Naive thymus-derived CD4-positive, alpha-beta T cell (primary cell): ENCODE measurements around the gene NTM. TPM values are rescaled to one million over a fixed set of nuclear protein-coding genes. Genes with fewer than 3 reads are reported as not detected.

ENCODE experiments used
- ATAC-seq: fragments of 150-1000 bp; cut with Tn5 transposase; 2 replicates; pipeline ENCODE4 v1.10.0; 2021; ENCODE audit warnings: mild to moderate bottlenecking, moderate library complexity
- CTCF ChIA-PET: fragments of 350-600 bp; sonication (Branson Sonifier 250); formaldehyde crosslinking; loops from one replicate; lab custom pipeline; 2021; ENCODE audit warnings: antibody characterized with exemption; lab: Charles Lee
- POLR2A ChIA-PET: fragments of 350-600 bp; sonication (Branson Sonifier 250); formaldehyde crosslinking; loops from one replicate; lab custom pipeline; 2021; ENCODE audit warnings: antibody characterized with exemption, inconsistent platforms; lab: Charles Lee
- DNase-seq, 9 donors: peaks; one replicate each; pipeline versions ENCODE4 v3.0.0 to v3.0.0-alpha.2; 2020 to 2022; ENCODE audit warnings: mixed read lengths in 1 of 9
- H3K27ac ChIP-seq: one replicate; pipeline ENCODE4 v1.7.0; 2013; ENCODE audit warnings: mild to moderate bottlenecking, low read depth, low read length, moderate library complexity
- H3K27me3 ChIP-seq, 2 donors: one replicate each; pipeline ENCODE4 v1.7.0; 2013; ENCODE audit warnings: low read length in 2 of 2, mild to moderate bottlenecking in 2 of 2, moderate library complexity in 2 of 2; ENCODE audit not compliant: control insufficient read depth in 2 of 2, insufficient read depth in 2 of 2
- H3K36me3 ChIP-seq, 3 experiments: 1 replicate in 2 of 3; 2 replicates in 1 of 3; pipeline ENCODE4 v1.7.0; 2013; ENCODE audit warnings: low read length in 3 of 3, mild to moderate bottlenecking in 3 of 3, moderate library complexity in 1 of 3; ENCODE audit not compliant: insufficient read depth in 3 of 3, control insufficient read depth in 2 of 3
- H3K4me1 ChIP-seq, 2 donors: one replicate each; pipeline ENCODE4 v1.7.0; 2013; ENCODE audit warnings: low read length in 2 of 2, mild to moderate bottlenecking in 2 of 2, moderate library complexity in 1 of 2; ENCODE audit not compliant: control insufficient read depth in 2 of 2, insufficient read depth in 2 of 2
- H3K4me3 ChIP-seq: 2 replicates; pipeline ENCODE4 v1.7.0; 2013; ENCODE audit warnings: mild to moderate bottlenecking, low read length
- H3K9me3 ChIP-seq, 3 experiments: 1 replicate in 2 of 3; 2 replicates in 1 of 3; pipeline ENCODE4 v1.7.0; 2013; ENCODE audit warnings: low read length in 3 of 3; ENCODE audit not compliant: control insufficient read depth in 2 of 3
- H3K27ac Mint-ChIP-seq, 9 donors: one replicate each; pipeline ENCODE4 v1.8.0; 2020 to 2022; ENCODE audit warnings: mixed read lengths in 9 of 9, mild to moderate bottlenecking in 8 of 9, moderate library complexity in 5 of 9, inconsistent platforms in 2 of 9
- H3K27me3 Mint-ChIP-seq, 5 donors: one replicate each; pipeline ENCODE4 v1.8.0; 2021 to 2022; ENCODE audit warnings: mixed read lengths in 5 of 5, mild to moderate bottlenecking in 1 of 5
- H3K36me3 Mint-ChIP-seq, 5 donors: one replicate each; pipeline ENCODE4 v1.8.0; 2020 to 2022; ENCODE audit warnings: mixed read lengths in 5 of 5, mild to moderate bottlenecking in 3 of 5, inconsistent platforms in 1 of 5
- H3K4me1 Mint-ChIP-seq, 7 donors: one replicate each; pipeline ENCODE4 v1.8.0; 2020 to 2022; ENCODE audit warnings: mixed read lengths in 7 of 7, mild to moderate bottlenecking in 3 of 7, inconsistent platforms in 1 of 7
- H3K4me3 Mint-ChIP-seq, 10 donors: one replicate each; pipeline ENCODE4 v1.8.0; 2020 to 2022; ENCODE audit warnings: mild to moderate bottlenecking in 10 of 10, mixed read lengths in 10 of 10, moderate library complexity in 6 of 10, inconsistent platforms in 2 of 10
- H3K9me3 Mint-ChIP-seq, 11 donors: one replicate each; pipeline ENCODE4 v1.8.0; 2020 to 2022; ENCODE audit warnings: mixed read lengths in 11 of 11, mild to moderate bottlenecking in 4 of 11, inconsistent platforms in 1 of 11, moderate library complexity in 1 of 11
- intact Hi-C, 2 donors: fragments of 100-400 bp; cut with micrococcal nuclease; formaldehyde crosslinking; loops; one replicate each; pipeline ENCODE4 v1.15.1; 2023
- polyA plus RNA-seq, 2 donors: library from polyadenylated mRNA; unstranded; fragments of 300-500 nt; fragmentation: Illumina TruSeq; gene quantifications; one replicate each; pipeline ENCODE4 v1.2.3, GENCODE V29; 2021
- total RNA-seq, 6 experiments: library from RNA in 5 of 6; stranded (reverse) in 5 of 6; gene quantifications; 1 replicate in 5 of 6; 2 replicates in 1 of 6; pipeline ENCODE4 v1.2.3 and lab custom pipeline; 2021 to 2026

Gene NTM
- total and polyA plus RNA-seq, 7 experiments from 2014 or later, result not detected

DNA sequence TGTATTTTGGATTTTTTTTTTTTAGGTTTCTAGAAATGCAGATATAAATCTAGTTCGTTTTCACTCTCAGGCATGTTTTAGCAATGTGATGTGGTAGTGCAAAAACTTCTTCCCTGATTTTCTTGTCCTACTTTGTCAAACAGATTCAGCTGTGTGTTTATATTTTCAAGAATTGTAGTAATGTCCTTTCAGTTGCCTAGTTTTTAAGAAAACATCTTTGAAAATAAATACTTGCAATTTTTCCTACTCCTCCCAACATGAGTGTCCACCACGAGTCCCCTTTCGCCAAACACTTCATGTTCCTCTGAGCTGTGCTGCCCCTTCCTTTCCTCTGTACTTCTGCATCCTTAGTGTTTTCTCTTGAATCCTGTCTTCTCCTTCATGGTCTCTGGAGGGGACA is 686.9 kb downstream of the NTM start:
- Mint-ChIP-seq H3K9me3 (peaks cover 0 to 4% (median 0%) of the 10 kb centered on the region in 11 donors), H3K27ac (no peak overlapping the region), H3K27me3 (no peaks in the 10 kb centered on the region), H3K4me3 (no peak overlapping the region), H3K4me1 (no peaks in the 10 kb centered on the region), H3K36me3 (no peaks in the 10 kb centered on the region)
- Histone ChIP-seq H3K9me3 (no peaks in the 10 kb centered on the region), H3K27me3 (no peaks in the 10 kb centered on the region), H3K36me3 (no peaks in the 10 kb centered on the region), H3K4me3 (no peak overlapping the region), H3K4me1 (no peaks in the 10 kb centered on the region), H3K27ac (no peak overlapping the region)
- intact Hi-C loops, result no loop called here
- DNase-seq (no peak), ATAC-seq (no peak)
- ChIA-PET POLR2A (no interaction called here), CTCF (interaction anchor here (0.7 kb wide), 1 partner anchor 838 kb away, joined by 6 read pairs; no protein-coding TSS in a partner anchor)

- POLR2A ChIA-PET, result no interaction called here
- no peak for DNase-seq
- Mint-ChIP-seq H3K4me1 (no peaks in the 10 kb centered on the region), H3K27ac (no peak overlapping the region), H3K27me3 (no peaks in the 10 kb centered on the region), H3K36me3 (no peaks in the 10 kb centered on the region), H3K4me3 (no peak overlapping the region), H3K9me3 (peaks cover 0 to 7% (median 0%) of the 10 kb centered on the region in 11 donors)
- Histone ChIP-seq H3K27ac (no peak overlapping the region), H3K9me3 (no peaks in the 10 kb centered on the region), H3K4me1 (no peaks in the 10 kb centered on the region), H3K36me3 (no peaks in the 10 kb centered on the region), H3K27me3 (no peaks in the 10 kb centered on the region), H3K4me3 (no peak overlapping the region)
- ATAC-seq, result peak; percentile 74
- intact Hi-C loops, result no loop called here
- CTCF ChIA-PET, result no interaction called here
Measured at GRCh38 chr11:132058211-132058772, 687.9 kb downstream of the NTM start.

DNA sequence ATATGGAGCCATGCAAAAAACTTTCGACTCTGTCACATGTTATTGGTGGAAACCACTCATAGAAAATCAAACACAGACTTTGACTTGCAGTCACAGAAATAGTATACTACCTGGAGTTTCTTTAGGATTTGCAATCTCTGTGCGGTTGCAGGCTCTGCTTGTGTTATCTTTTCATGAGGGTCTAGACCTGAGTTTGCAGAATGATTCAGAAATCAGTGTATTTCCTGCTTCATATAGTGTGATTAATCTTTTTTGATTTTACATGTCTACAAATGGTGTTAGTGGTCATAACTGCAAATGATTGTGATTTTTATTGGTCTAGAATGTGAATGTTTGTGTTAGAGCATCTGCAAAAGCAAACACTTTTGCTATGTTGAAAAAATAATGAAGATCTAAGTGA is 690.2 kb downstream of the NTM start:
- Histone ChIP-seq H3K27me3 (no peaks in the 10 kb centered on the region), H3K36me3 (no peaks in the 10 kb centered on the region), H3K9me3 (no peaks in the 10 kb centered on the region), H3K27ac (no peak overlapping the region), H3K4me1 (no peaks in the 10 kb centered on the region), H3K4me3 (no peak overlapping the region)
- Mint-ChIP-seq H3K9me3 (peaks cover 0 to 8% (median 0%) of the 10 kb centered on the region in 11 donors), H3K27me3 (peaks cover 0 to 3% (median 0%) of the 10 kb centered on the region in 5 donors), H3K36me3 (no peaks in the 10 kb centered on the region), H3K4me3 (no peak overlapping the region), H3K4me1 (no peaks in the 10 kb centered on the region), H3K27ac (no peak overlapping the region)
- POLR2A ChIA-PET, result no interaction called here
- DNase-seq (no peak), ATAC-seq (no peak)
- intact Hi-C loops, result no loop called here
- CTCF ChIA-PET, result no interaction called here

- no peaks in the 10 kb centered on the region for H3K4me1 Mint-ChIP-seq
- no peak overlapping the region for H3K27ac Mint-ChIP-seq
- POLR2A ChIA-PET, result no interaction called here
- peaks cover 0 to 13% (median 3%) of the 10 kb centered on the region in 11 donors for H3K9me3 Mint-ChIP-seq
- DNase-seq (no peak), ATAC-seq (no peak)
- peaks cover 0 to 3% (median 0%) of the 10 kb centered on the region in 5 donors for H3K27me3 Mint-ChIP-seq
- no peaks in the 10 kb centered on the region for H3K9me3 ChIP-seq
- no peak overlapping the region for H3K4me3 Mint-ChIP-seq
- H3K4me3 ChIP-seq, result no peak overlapping the region
- CTCF ChIA-PET, result no interaction called here
- no peaks in the 10 kb centered on the region for H3K27me3 ChIP-seq
- no peak overlapping the region for H3K27ac ChIP-seq
- intact Hi-C loops, result no loop called here
- no peaks in the 10 kb centered on the region for H3K36me3 Mint-ChIP-seq
- no peaks in the 10 kb centered on the region for H3K4me1 ChIP-seq
- no peaks in the 10 kb centered on the region for H3K36me3 ChIP-seq
Measured at GRCh38 chr11:132062031-132062430, 691.6 kb downstream of the NTM start.

DNA sequence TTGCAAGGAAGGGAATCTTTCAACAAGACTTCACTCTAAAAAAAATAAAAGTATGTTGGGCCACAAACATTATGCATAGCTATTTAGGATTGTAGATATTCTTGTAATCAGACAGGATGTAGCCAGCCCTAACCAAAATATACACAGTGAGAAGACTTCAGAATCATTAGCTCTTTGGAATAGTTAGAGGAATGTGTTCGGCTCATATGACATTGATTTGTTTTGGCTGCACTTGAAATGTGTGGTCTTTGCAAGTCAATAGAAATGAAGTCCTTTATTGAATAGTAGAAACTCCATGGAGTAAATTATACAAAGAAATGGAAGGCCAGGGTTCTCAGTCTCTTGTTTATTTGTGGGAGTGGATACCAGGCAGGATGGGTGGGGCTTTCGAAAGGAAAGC is 692.1 kb downstream of the NTM start:
- H3K36me3 Mint-ChIP-seq, result no peaks in the 10 kb centered on the region
- H3K27ac Mint-ChIP-seq, result no peak overlapping the region
- no peaks in the 10 kb centered on the region for H3K4me1 Mint-ChIP-seq
- intact Hi-C loops, result no loop called here
- Histone ChIP-seq H3K4me3 (no peak overlapping the region), H3K27ac (no peak overlapping the region), H3K36me3 (no peaks in the 10 kb centered on the region), H3K4me1 (no peaks in the 10 kb centered on the region), H3K9me3 (no peaks in the 10 kb centered on the region), H3K27me3 (no peaks in the 10 kb centered on the region)
- ChIA-PET POLR2A (no interaction called here), CTCF (no interaction called here)
- H3K4me3 Mint-ChIP-seq, result no peak overlapping the region
- DNase-seq (no peak), ATAC-seq (no peak)
- H3K27me3 Mint-ChIP-seq, result peaks cover 0 to 3% (median 0%) of the 10 kb centered on the region in 5 donors
- H3K9me3 Mint-ChIP-seq, result peaks cover 0 to 13% (median 3%) of the 10 kb centered on the region in 11 donors

DNA sequence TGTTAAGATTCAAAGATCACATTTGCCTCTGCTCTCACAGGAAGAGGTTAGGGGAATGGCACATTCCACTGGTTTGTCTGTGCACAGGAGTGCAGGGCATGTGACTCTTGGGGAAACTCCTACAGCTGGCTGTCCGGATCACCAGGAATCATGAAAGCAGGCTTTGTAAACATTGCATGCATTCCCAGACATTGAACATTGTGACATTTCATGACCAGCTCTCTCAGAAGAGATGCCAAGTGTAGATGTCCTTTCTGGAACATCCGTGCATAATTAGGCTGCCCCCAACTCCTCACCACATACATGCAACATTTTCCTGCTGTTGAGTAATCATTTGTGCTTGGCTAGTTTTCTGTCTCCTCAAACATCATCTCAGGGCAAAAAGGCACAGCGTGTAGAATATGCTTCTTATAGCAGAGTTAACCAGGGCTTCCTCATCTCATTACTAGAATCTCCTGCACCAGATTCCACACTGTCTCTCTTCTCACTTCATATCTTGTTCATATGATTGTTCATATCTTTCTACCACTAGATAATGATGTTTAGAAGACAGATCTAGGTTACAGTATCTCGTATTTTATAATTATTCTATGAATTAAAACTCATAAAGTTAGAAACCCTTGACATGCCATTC is 694.7 kb downstream of the NTM start:
- ATAC-seq (no peak), DNase-seq (no peak)
- H3K4me1 ChIP-seq, result no peaks in the 10 kb centered on the region
- H3K27me3 ChIP-seq, result no peaks in the 10 kb centered on the region
- no peak overlapping the region for H3K4me3 ChIP-seq
- no peak overlapping the region for H3K27ac ChIP-seq
- ChIA-PET POLR2A (no interaction called here), CTCF (no interaction called here)
- peaks cover 2 to 13% (median 5%) of the 10 kb centered on the region in 11 donors for H3K9me3 Mint-ChIP-seq
- H3K27me3 Mint-ChIP-seq, result peaks cover 0 to 3% (median 0%) of the 10 kb centered on the region in 5 donors
- no peaks in the 10 kb centered on the region for H3K36me3 Mint-ChIP-seq
- intact Hi-C loops, result no loop called here
- no peaks in the 10 kb centered on the region for H3K36me3 ChIP-seq
- no peak overlapping the region for H3K4me3 Mint-ChIP-seq
- H3K4me1 Mint-ChIP-seq, result no peaks in the 10 kb centered on the region
- H3K9me3 ChIP-seq, result no peaks in the 10 kb centered on the region
- H3K27ac Mint-ChIP-seq, result no peak overlapping the region

DNA sequence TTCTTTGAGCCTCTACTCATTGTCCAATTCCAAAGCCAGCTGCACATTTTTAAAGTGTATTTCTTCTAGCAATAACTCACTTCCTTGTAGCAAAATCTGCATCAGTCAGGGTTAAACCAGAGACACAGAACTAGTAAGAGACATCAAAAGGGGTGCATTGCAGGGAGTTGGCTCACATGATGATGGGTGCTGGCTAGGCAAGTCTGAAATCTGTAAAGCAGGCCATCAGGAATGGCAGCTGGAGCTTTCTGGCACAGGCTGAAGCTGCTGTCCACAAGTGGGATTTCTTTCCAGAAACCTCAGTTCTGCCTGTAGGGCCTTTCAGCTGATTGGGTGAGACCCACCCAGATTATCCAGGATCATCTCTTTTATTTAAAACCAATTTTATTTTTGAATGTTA is 698.1 kb downstream of the NTM start:
- no peak for DNase-seq
- intact Hi-C loops, result no loop called here
- ChIA-PET CTCF (no interaction called here), POLR2A (no interaction called here)
- Mint-ChIP-seq H3K27me3 (peaks cover 0 to 3% (median 0%) of the 10 kb centered on the region in 5 donors), H3K4me1 (no peaks in the 10 kb centered on the region), H3K36me3 (no peaks in the 10 kb centered on the region), H3K4me3 (no peak overlapping the region), H3K27ac (no peak overlapping the region), H3K9me3 (peaks cover 2 to 17% (median 5%) of the 10 kb centered on the region in 11 donors)
- no peak overlapping the region for H3K4me3 ChIP-seq
- H3K36me3 ChIP-seq, result no peaks in the 10 kb centered on the region
- H3K9me3 ChIP-seq, result no peaks in the 10 kb centered on the region
- H3K27me3 ChIP-seq, result no peaks in the 10 kb centered on the region
- ATAC-seq, result no peak
- no peaks in the 10 kb centered on the region for H3K4me1 ChIP-seq
- H3K27ac ChIP-seq, result no peak overlapping the region
